ENCODE measurements around the gene ZNF200. TPM values are rescaled to one million over a fixed set of nuclear protein-coding genes. Genes with fewer than 3 reads are reported as not detected.

ZNF200 gene
- total RNA-seq, 1 experiment from 2014 or later = 8.8 TPM

GRCh38 chr16:3249020-3249419 is 14.1 kb upstream of the ZNF200 start (continued):
- no peak for TF ChIP-seq CEBPB (IDR thresholded peaks at IDR 0.05; ENCODE audit: low read depth)

- Histone ChIP-seq H3K27me3 (ENCODE audit: insufficient read depth, low read length) (no peaks in the 10 kb centered on the region), H3K79me2 (ENCODE audit: insufficient read depth, low read length) (no peaks in the 10 kb centered on the region), H3K4me2 (ENCODE audit: low read length) (no peak overlapping the region), H3K9me3 (ENCODE audit: control insufficient read depth in 1 of 2, insufficient read depth in 1 of 2, low read depth in 1 of 2, low read length in 2 of 2) (peaks cover 3% of the 10 kb centered on the region in 2 experiments; a peak in 2 of 4 replicates), H3K9me2 (ENCODE audit: insufficient read depth) (no peaks in the 10 kb centered on the region), H2AFZ (ENCODE audit: low read depth, low read length, poor library complexity, severe bottlenecking) (no peak overlapping the region), H3K4me3 (replicated peaks in 1 of 2; ENCODE audit: low read depth in 1 of 2, low read length in 2 of 2) (no peak overlapping the region), H3K36me3 (ENCODE audit: control insufficient read depth in 1 of 2, insufficient read depth in 2 of 2, low read length in 2 of 2) (no peaks in the 10 kb centered on the region), H4K20me1 (ENCODE audit: insufficient read depth) (no peaks in the 10 kb centered on the region), H3K27ac (ENCODE audit: low read depth, low read length) (no peak overlapping the region), H3K9ac (ENCODE audit: low read length) (no peak overlapping the region), H3K4me1 (ENCODE audit: control insufficient read depth in 1 of 2, insufficient read depth in 2 of 2, low read length in 2 of 2) (peaks cover 0 to 4% of the 10 kb centered on the region in 2 experiments; a peak in 1 of 4 replicates)
- ChIA-PET RAD21 (ENCODE audit: low non-redundant PET in 1 of 2, low total read pairs in 2 of 2, uncharacterized antibody in 2 of 2, unreplicated experiment in 2 of 2) (no interaction called here), POLR2A (no interaction called here), CTCF (no interaction called here)
- intact Hi-C loops (cut with micrococcal nuclease) = no loop called here
- ATAC-seq = no peak
- no TSS peak for BruUV-seq (replicated peaks)
- TF ChIP-seq CBX3 (IDR thresholded peaks at IDR 0.05; ENCODE audit: low read depth) = no peak
- no peak for TF ChIP-seq ZBTB33 (IDR thresholded peaks at IDR 0.05; ENCODE audit: extremely low read depth, insufficient replicate concordance, low read length)
- TF ChIP-seq SIN3A (IDR thresholded peaks at IDR 0.05; ENCODE audit: low read depth) = no peak
- no peak for TF ChIP-seq POLR2A (IDR thresholded peaks at IDR 0.05; ENCODE audit: borderline replicate concordance, extremely low read depth, insufficient read depth, insufficient read length)
- no peak for TF ChIP-seq ELF1 (IDR thresholded peaks at IDR 0.05; ENCODE audit: borderline replicate concordance, low read depth)
- DNase-seq (ENCODE audit: low read depth, low spot score) = no peak
These were observed 13.6 kb upstream of the ZNF200 start for GRCh38 chr16:3248596-3248995.

GRCh38 chr16:3246876-3247275 is 11.9 kb upstream of the ZNF200 start:
- ATAC-seq = no peak
- RAD21 ChIA-PET (ENCODE audit: low non-redundant PET in 1 of 2, low total read pairs in 2 of 2, uncharacterized antibody in 2 of 2, unreplicated experiment in 2 of 2) = no interaction called here
- no peak for DNase-seq (ENCODE audit: low read depth, low spot score)
- Histone ChIP-seq H3K36me3 (ENCODE audit: control insufficient read depth in 1 of 2, insufficient read depth in 2 of 2, low read length in 2 of 2) (no peaks in the 10 kb centered on the region), H3K9me3 (ENCODE audit: control insufficient read depth in 1 of 2, insufficient read depth in 1 of 2, low read depth in 1 of 2, low read length in 2 of 2) (peaks cover 3% of the 10 kb centered on the region in 2 experiments; a peak in 2 of 4 replicates), H4K20me1 (ENCODE audit: insufficient read depth) (no peaks in the 10 kb centered on the region), H3K9me2 (ENCODE audit: insufficient read depth) (no peaks in the 10 kb centered on the region), H3K9ac (ENCODE audit: low read length) (no peak overlapping the region), H3K4me2 (ENCODE audit: low read length) (no peak overlapping the region), H3K27me3 (ENCODE audit: insufficient read depth, low read length) (no peaks in the 10 kb centered on the region), H2AFZ (ENCODE audit: low read depth, low read length, poor library complexity, severe bottlenecking) (no peak overlapping the region), H3K79me2 (ENCODE audit: insufficient read depth, low read length) (no peaks in the 10 kb centered on the region), H3K27ac (ENCODE audit: low read depth, low read length) (no peak overlapping the region), H3K4me1 (ENCODE audit: control insufficient read depth in 1 of 2, insufficient read depth in 2 of 2, low read length in 2 of 2) (peaks cover 0 to 4% of the 10 kb centered on the region in 2 experiments; a peak in 1 of 4 replicates), H3K4me3 (replicated peaks in 1 of 2; ENCODE audit: low read depth in 1 of 2, low read length in 2 of 2) (no peak overlapping the region)
- no TSS peak for BruUV-seq (replicated peaks)
- POLR2A ChIA-PET = no interaction called here
- CTCF ChIA-PET = no interaction called here
- intact Hi-C loops (cut with micrococcal nuclease) = no loop called here
- TF ChIP-seq YY1 (IDR thresholded peaks at IDR 0.05; ENCODE audit: extremely low read depth, insufficient replicate concordance, low read depth, low read length) (no peak), ZBTB33 (IDR thresholded peaks at IDR 0.05; ENCODE audit: extremely low read depth, insufficient replicate concordance, low read length) (no peak), EZH2 (IDR thresholded peaks at IDR 0.05) (no peak), REST (IDR thresholded peaks at IDR 0.05; ENCODE audit: low read depth) (no peak), ATF3 (IDR thresholded peaks at IDR 0.05) (no peak), EGR1 (IDR thresholded peaks at IDR 0.05; ENCODE audit: low read depth) (no peak)
